ENCODE results near the gene ZKSCAN1.

ZKSCAN1 gene

DNA sequence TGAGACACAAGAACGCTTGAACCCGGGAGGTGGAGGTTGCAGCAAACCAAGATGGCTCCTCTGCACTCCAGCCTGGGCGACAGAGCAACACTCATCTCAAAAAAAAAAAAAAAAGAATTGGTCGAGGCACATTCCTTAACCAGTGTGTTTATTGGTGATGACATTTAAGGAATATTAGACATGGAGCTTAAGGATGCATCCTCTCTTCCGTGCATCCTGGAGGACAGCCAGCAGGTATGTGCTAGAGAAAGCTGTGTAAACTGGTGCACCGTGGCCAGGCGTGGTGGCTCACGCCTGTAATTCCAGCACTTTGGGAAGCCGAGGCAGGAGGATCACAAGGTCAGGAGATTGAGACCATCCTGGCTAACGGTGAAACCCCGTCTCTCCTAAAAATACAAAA, 11.8 kb downstream of the ZKSCAN1 start:
- H3K4me3 ChIP-seq (ENCODE audit: low read length): no peak overlapping the region
- TF ChIP-seq, protein P1, sequence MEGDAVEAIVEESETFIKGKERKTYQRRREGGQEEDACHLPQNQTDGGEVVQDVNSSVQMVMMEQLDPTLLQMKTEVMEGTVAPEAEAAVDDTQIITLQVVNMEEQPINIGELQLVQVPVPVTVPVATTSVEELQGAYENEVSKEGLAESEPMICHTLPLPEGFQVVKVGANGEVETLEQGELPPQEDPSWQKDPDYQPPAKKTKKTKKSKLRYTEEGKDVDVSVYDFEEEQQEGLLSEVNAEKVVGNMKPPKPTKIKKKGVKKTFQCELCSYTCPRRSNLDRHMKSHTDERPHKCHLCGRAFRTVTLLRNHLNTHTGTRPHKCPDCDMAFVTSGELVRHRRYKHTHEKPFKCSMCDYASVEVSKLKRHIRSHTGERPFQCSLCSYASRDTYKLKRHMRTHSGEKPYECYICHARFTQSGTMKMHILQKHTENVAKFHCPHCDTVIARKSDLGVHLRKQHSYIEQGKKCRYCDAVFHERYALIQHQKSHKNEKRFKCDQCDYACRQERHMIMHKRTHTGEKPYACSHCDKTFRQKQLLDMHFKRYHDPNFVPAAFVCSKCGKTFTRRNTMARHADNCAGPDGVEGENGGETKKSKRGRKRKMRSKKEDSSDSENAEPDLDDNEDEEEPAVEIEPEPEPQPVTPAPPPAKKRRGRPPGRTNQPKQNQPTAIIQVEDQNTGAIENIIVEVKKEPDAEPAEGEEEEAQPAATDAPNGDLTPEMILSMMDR (conservative IDR thresholded peaks at IDR 0.05; ENCODE audit: low read depth, low read length): no peak
- DNase-seq (ENCODE audit: low read depth): no peak

DNA sequence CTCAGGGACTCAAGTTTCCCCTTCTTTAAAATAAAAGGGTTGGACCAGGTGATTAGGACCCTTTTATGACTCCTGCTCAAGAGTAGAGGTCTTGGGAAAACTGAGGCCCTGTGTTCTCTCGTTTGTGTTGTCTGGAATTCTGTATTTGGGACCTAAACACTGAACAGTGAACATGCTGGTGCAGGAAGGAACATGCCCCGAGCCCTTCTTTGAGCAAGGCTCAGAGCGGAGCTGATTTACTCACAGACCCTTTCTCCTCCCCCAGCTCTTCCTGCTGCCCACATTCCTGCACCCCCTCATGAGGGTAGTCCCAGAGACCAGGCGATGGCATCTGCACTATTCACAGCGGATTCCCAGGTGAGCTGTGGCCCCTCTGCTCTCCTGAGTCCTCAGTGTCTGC, 14.2 kb downstream of the ZKSCAN1 start:
- DNase-seq (ENCODE audit: low read depth): no peak
- TF ChIP-seq, protein P1 (conservative IDR thresholded peaks at IDR 0.05; ENCODE audit: low read depth, low read length): no peak
- no peak overlapping the region for H3K4me3 ChIP-seq (ENCODE audit: low read length)

DNA sequence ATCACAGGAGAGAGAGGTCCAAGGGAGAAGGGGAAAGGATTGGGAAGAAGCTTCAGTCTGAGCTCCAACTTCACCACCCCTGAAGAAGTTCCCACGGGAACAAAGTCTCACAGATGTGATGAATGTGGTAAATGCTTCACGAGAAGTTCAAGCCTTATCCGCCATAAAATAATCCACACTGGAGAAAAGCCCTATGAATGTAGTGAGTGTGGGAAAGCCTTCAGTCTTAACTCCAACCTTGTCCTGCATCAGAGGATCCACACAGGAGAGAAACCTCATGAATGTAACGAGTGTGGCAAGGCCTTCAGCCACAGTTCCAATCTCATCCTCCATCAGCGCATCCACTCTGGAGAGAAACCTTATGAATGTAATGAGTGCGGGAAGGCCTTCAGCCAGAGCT, 18.1 kb downstream of the ZKSCAN1 start:
- TF ChIP-seq, protein P1 (conservative IDR thresholded peaks at IDR 0.05; ENCODE audit: low read depth, low read length): no peak
- no peak for DNase-seq (ENCODE audit: low read depth)
- no peak overlapping the region for H3K4me3 ChIP-seq (ENCODE audit: low read length)

DNA sequence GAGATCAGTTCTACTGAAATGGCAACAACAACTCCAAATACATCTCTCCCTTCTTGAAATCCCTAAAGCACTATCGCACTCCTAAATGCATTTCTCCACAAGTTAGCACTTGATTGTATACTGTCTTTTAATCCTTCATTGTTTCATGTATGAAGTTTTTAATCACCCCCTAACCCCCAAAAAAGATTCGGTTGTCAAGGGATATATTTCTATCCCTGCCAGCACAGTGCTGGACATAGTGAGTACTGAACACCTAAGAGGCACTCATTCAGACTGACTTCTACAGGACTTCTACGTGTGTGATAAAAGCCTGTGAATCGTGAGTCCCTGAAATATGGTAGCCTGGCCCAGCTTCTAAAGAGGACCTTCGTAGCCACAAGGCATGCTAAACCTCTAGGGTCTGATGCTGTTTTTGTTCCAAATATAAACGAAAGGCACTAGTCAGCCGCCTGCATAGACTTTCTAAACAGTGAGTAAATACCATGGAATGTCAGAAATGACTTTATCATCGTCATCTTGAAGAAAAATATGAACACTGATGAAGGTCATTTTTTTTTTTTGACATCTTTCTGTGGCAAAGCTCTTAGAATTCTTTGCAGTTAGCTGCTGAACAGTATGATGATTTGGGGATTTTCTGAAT, 19.6 kb downstream of the ZKSCAN1 start:
- no peak for DNase-seq (ENCODE audit: low read depth)
- no peak overlapping the region for H3K4me3 ChIP-seq (ENCODE audit: low read length)
- TF ChIP-seq, protein P1 (conservative IDR thresholded peaks at IDR 0.05; ENCODE audit: low read depth, low read length): no peak

DNA sequence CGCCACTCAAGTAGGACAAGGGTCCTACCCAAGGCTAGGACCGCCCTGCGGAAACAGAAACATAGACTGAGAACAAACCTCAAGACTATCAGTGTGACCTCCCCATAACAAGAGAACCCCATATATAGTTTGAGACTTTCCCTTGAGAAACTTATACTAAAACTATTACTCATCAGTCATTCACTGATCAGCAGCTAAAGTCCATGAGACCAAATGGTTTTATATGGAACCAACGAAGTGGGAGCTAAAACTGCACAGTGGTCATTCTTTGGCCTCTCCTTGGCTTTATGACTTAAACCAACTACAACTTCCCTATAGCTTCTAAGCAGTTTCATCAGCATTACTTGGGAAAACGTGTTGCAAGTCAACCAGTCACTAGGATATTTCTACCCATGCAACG, 20.5 kb downstream of the ZKSCAN1 start:
- H3K4me3 ChIP-seq (ENCODE audit: low read length): no peak overlapping the region
- no peak for DNase-seq (ENCODE audit: low read depth)
- TF ChIP-seq, protein P1 (conservative IDR thresholded peaks at IDR 0.05; ENCODE audit: low read depth, low read length): no peak

DNA sequence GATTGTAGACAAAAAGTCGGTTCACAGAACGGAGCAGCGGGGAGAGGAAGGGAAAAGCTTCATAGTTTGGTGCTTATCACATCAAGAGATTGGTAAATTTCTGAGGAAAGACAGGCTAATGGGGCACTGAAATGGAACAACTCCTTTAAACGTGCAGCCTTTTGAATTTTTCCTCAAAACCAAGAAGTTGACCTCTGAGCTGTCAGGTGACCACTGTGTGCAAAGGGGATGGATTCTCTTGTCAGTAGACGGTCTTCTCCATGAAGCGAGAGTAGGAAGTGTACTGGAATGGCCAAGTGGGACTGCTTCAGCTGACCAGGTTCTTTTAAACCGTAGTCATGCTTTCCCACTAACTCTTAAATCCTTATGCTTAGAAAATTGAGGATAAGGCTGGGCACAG, 22.9 kb downstream of the ZKSCAN1 start:
- H3K4me3 ChIP-seq (ENCODE audit: low read length): no peak overlapping the region
- no peak for DNase-seq (ENCODE audit: low read depth)
- TF ChIP-seq, protein P1 (conservative IDR thresholded peaks at IDR 0.05; ENCODE audit: low read depth, low read length): no peak

DNA sequence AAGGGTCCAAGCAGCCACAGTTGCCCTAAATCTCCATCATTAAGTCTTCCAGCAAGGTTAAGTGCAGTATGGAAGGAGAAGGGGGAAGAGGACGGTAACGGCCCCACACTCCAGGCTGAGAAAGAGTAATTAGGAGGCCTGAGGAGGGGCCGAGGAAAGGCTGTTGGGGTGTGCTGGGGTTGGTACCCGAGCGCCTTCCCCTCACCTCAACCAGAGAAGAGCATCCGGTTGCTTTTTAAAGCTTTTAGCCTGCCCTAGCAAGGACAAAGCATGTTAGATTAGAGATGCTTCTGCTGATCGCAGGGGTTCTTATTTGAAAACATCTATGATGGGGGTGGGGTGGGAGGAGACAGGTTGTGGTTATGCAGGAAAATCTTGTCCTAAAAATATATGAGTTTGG, 25.2 kb downstream of the ZKSCAN1 start:
- H3K4me3 ChIP-seq (ENCODE audit: low read length): no peak overlapping the region
- TF ChIP-seq, protein P1 (conservative IDR thresholded peaks at IDR 0.05; ENCODE audit: low read depth, low read length): no peak
- no peak for DNase-seq (ENCODE audit: low read depth)
